H1 (cell line): ENCODE measurements around the gene CDYL. TPM values are rescaled to one million over a fixed set of nuclear protein-coding genes. Genes with fewer than 3 reads are reported as not detected.

Source experiments
- CTCF ChIA-PET: fragments of 300-600 bp; sonication (Branson Sonifier 250); formaldehyde crosslinking; loops from one replicate; lab custom pipeline; 2021; ENCODE audit not compliant: partially characterized antibody; lab: Charles Lee
- POLR2A ChIA-PET: fragments of 300-600 bp; sonication (Branson Sonifier 250); formaldehyde crosslinking; loops from one replicate; lab custom pipeline; 2021; ENCODE audit warnings: inconsistent platforms; ENCODE audit not compliant: partially characterized antibody; lab: Charles Lee
- DNase-seq, 2 experiments: peaks; one replicate each; pipeline versions ENCODE4 v3.0.0 to v3.0.0-alpha.2; 2010 to 2022; ENCODE audit warnings: low spot score in 2 of 2, low read depth in 1 of 2, mixed read lengths in 1 of 2
- FAIRE-seq: peaks from 2 replicates; lab custom pipeline; 2011; peaks lifted over from hg19 to GRCh38; lab: Jason Lieb, UNC
- H2AFZ ChIP-seq: 2 replicates; pipeline ENCODE4 v1.8.1; 2012; ENCODE audit warnings: low read length, inconsistent platforms
- H2AK5ac ChIP-seq: 2 replicates; pipeline ENCODE4 v1.6.1; 2013; ENCODE audit warnings: low read depth, low read length
- H2BK120ac ChIP-seq: replicated peaks from 2 replicates; pipeline ENCODE3; 2013; ENCODE audit warnings: low read depth, low read length, inconsistent platforms
- H2BK12ac ChIP-seq: 2 replicates; pipeline ENCODE4 v1.6.1; 2013; ENCODE audit warnings: low read depth, low read length
- H2BK15ac ChIP-seq: 2 replicates; pipeline ENCODE4 v1.6.1; 2013; ENCODE audit warnings: low read length
- H2BK20ac ChIP-seq: 2 replicates; pipeline ENCODE4 v1.6.1; 2013; ENCODE audit warnings: low read length
- H2BK5ac ChIP-seq: 2 replicates; pipeline ENCODE4 v1.6.1; 2013; ENCODE audit warnings: low read depth, low read length
- H3K14ac ChIP-seq: 2 replicates; pipeline ENCODE4 v1.6.1; 2013; ENCODE audit warnings: inconsistent platforms; ENCODE audit not compliant: insufficient read length
- H3K18ac ChIP-seq: 2 replicates; pipeline ENCODE4 v1.6.1; 2013; ENCODE audit warnings: low read length; ENCODE audit errors: extremely low read depth
- H3K23ac ChIP-seq: 2 replicates; pipeline ENCODE4 v1.6.1; 2013; ENCODE audit warnings: inconsistent platforms; ENCODE audit not compliant: insufficient read length
- H3K23me2 ChIP-seq: 2 replicates; pipeline ENCODE4 v1.6.1; 2013; ENCODE audit warnings: low read depth, low read length
- H3K27ac ChIP-seq: 2 replicates; pipeline ENCODE4 v1.6.1; 2011; ENCODE audit warnings: low read depth, low read length, inconsistent platforms
- H3K27me3 ChIP-seq, 4 experiments: replicated peaks in 1 of 4; 1 replicate in 1 of 4; 2 replicates in 3 of 4; pipeline versions ENCODE4 v1.6.1 to v1.8.1; 2011 to 2013; ENCODE audit warnings: low read length in 3 of 4, mild to moderate bottlenecking in 3 of 4, inconsistent platforms in 2 of 4, mixed read lengths in 2 of 4, moderate library complexity in 1 of 4; ENCODE audit not compliant: control insufficient read depth in 3 of 4, insufficient read depth in 3 of 4; ENCODE audit errors: extremely low read depth in 1 of 4
- H3K36me3 ChIP-seq, 4 experiments: 2 replicates each; pipeline versions ENCODE4 v1.6.1 to v1.8.1; 2011 to 2013; ENCODE audit warnings: mild to moderate bottlenecking in 4 of 4, low read length in 3 of 4, moderate library complexity in 2 of 4, control low read depth in 1 of 4, inconsistent platforms in 1 of 4; ENCODE audit not compliant: insufficient read depth in 4 of 4, control insufficient read depth in 2 of 4
- H3K4ac ChIP-seq: replicated peaks from 2 replicates; pipeline ENCODE3; 2013; ENCODE audit warnings: low read length, low read depth, mixed read lengths, inconsistent platforms; ENCODE audit not compliant: insufficient read length
- H3K4me1 ChIP-seq, 4 experiments: replicated peaks in 1 of 4; 1 replicate in 1 of 4; 2 replicates in 3 of 4; pipeline versions ENCODE4 v1.6.1 to v1.8.1; 2011 to 2013; ENCODE audit warnings: low read length in 3 of 4, inconsistent platforms in 2 of 4, mixed read lengths in 1 of 4; ENCODE audit not compliant: insufficient read depth in 4 of 4, control insufficient read depth in 3 of 4
- H3K4me2 ChIP-seq, 2 experiments: 2 replicates each; pipeline versions ENCODE4 v1.6.1 to v1.8.1; 2011 to 2013; ENCODE audit warnings: low read depth in 2 of 2, low read length in 2 of 2, control low read depth in 1 of 2, inconsistent platforms in 1 of 2, mild to moderate bottlenecking in 1 of 2; ENCODE audit not compliant: insufficient read depth in 1 of 2
- H3K4me3 ChIP-seq, 4 experiments: fragments of 200-600, 300-600 bp in 1 of 4; sonication (generic), shearing (Covaris generic), sonication (Bioruptor Twin) in 1 of 4; 2 replicates each; pipeline versions ENCODE4 v1.5.1 to v1.8.1; 2011 to 2016; ENCODE audit warnings: low read length in 4 of 4, low read depth in 3 of 4, control low read depth in 2 of 4, inconsistent platforms in 2 of 4, mild to moderate bottlenecking in 2 of 4, mixed read lengths in 1 of 4, moderate library complexity in 1 of 4; ENCODE audit not compliant: insufficient read depth in 2 of 4; ENCODE audit errors: extremely low read depth in 1 of 4
- H3K56ac ChIP-seq: replicated peaks from 2 replicates; pipeline ENCODE3; 2013; ENCODE audit warnings: low read depth, mild to moderate bottlenecking, mixed read lengths, low read length, inconsistent platforms; ENCODE audit not compliant: insufficient read length
- H3K79me1 ChIP-seq: 2 replicates; pipeline ENCODE4 v1.6.1; 2013; ENCODE audit warnings: low read depth, low read length, control low read depth
- H3K79me2 ChIP-seq, 2 experiments: 2 replicates each; pipeline versions ENCODE4 v1.6.1 to v1.8.1; 2012 to 2013; ENCODE audit warnings: low read length in 2 of 2, mild to moderate bottlenecking in 2 of 2, inconsistent platforms in 1 of 2; ENCODE audit not compliant: insufficient read depth in 2 of 2, control insufficient read depth in 1 of 2
- H3K9ac ChIP-seq, 4 experiments: replicated peaks in 1 of 4; 1 replicate in 1 of 4; 2 replicates in 3 of 4; pipeline versions ENCODE4 v1.6.1 to v1.8.1; 2011 to 2013; ENCODE audit warnings: low read depth in 3 of 4, low read length in 3 of 4, control low read depth in 2 of 4, mild to moderate bottlenecking in 2 of 4, moderate library complexity in 2 of 4, inconsistent platforms in 1 of 4; ENCODE audit errors: extremely low read depth in 1 of 4
- H3K9me3 ChIP-seq, 2 experiments: 2 replicates each; pipeline versions ENCODE4 v1.6.1 to v1.8.1; 2012 to 2013; ENCODE audit warnings: mild to moderate bottlenecking in 2 of 2, moderate library complexity in 2 of 2, control low read depth in 1 of 2, inconsistent platforms in 1 of 2, low read depth in 1 of 2, low read length in 1 of 2, mixed read lengths in 1 of 2; ENCODE audit not compliant: insufficient read depth in 2 of 2
- H4K20me1 ChIP-seq, 2 experiments: replicated peaks in 1 of 2; 2 replicates each; pipeline versions ENCODE3 to v1.8.1; 2011 to 2013; ENCODE audit warnings: inconsistent platforms in 2 of 2, low read length in 2 of 2, mild to moderate bottlenecking in 1 of 2; ENCODE audit not compliant: insufficient read depth in 2 of 2, control insufficient read depth in 1 of 2
- H4K5ac ChIP-seq: 2 replicates; pipeline ENCODE4 v1.6.1; 2013; ENCODE audit warnings: low read length, low read depth, mixed read lengths, inconsistent platforms; ENCODE audit not compliant: insufficient read length
- H4K8ac ChIP-seq: 2 replicates; pipeline ENCODE4 v1.8.0; 2013; ENCODE audit warnings: mild to moderate bottlenecking, moderate library complexity, low read length, inconsistent platforms; ENCODE audit not compliant: insufficient read depth; ENCODE audit errors: extremely low read depth
- H4K91ac ChIP-seq: replicated peaks from 2 replicates; pipeline ENCODE3; 2013; ENCODE audit warnings: low read length, mixed read lengths, inconsistent platforms; ENCODE audit not compliant: insufficient read length
- RAD21 ChIP-seq, 2 experiments: IDR thresholded peaks in 1 of 2; conservative IDR thresholded peaks in 1 of 2; 2 replicates each; pipeline ENCODE4 v1.6.1; 2011; ENCODE audit warnings: low read depth in 2 of 2, low read length in 2 of 2, improper control_type of control experiment in 1 of 2, inconsistent platforms in 1 of 2, mild to moderate bottlenecking in 1 of 2, moderate library complexity in 1 of 2
- RBBP5 ChIP-seq: IDR thresholded peaks from 2 replicates; pipeline ENCODE4 v1.7.1; 2012; ENCODE audit warnings: low read depth, mild to moderate bottlenecking, inconsistent platforms, low read length, moderate library complexity, borderline replicate concordance
- SP2 ChIP-seq: IDR thresholded peaks from 2 replicates; pipeline ENCODE4 v1.6.1; 2012; ENCODE audit warnings: mild to moderate bottlenecking, low read length, inconsistent platforms
- TAF7 ChIP-seq: optimal IDR thresholded peaks from 2 replicates; pipeline ENCODE3; 2011; ENCODE audit warnings: low read depth, mild to moderate bottlenecking, inconsistent platforms, low read length, moderate library complexity, borderline replicate concordance
- YY1 ChIP-seq: IDR thresholded peaks from 2 replicates; pipeline ENCODE4 v1.6.1; 2011; ENCODE audit warnings: low read depth, mild to moderate bottlenecking, low read length
- WGBS, 2 experiments: shearing (Covaris generic) in 1 of 2; methylation state at CpG; one replicate each; pipeline versions ENCODE4 v1.1.6 to v1.1.7; 2013 to 2015; ENCODE audit warnings: low lambda C conversion rate in 2 of 2, mixed read lengths in 2 of 2, inconsistent platforms in 1 of 2, low coverage in 1 of 2, missing lambda C conversion rate in 1 of 2; ENCODE audit not compliant: insufficient replicate concordance in 2 of 2, insufficient coverage in 1 of 2, insufficient read length in 1 of 2; ENCODE audit errors: extremely low coverage in 1 of 2, missing lambda C conversion rate in 1 of 2; 5-methylcytosine and 5-hydroxymethylcytosine counted together
- polyA plus RNA-seq, 7 experiments: library from polyadenylated mRNA; depleted of rRNA in 3 of 7; stranded (reverse) in 5 of 7; unstranded in 2 of 7; fragments of >200 nt in 5 of 7; fragments of 200-250 nt in 2 of 7; gene quantifications; 1 replicate in 5 of 7; 2 replicates in 1 of 7; 4 replicates in 1 of 7; pipeline versions ENCODE4 v1.2.1 to v1.2.3, GENCODE V29; 2011 to 2013; ENCODE audit warnings: missing spikeins in 2 of 7, mixed read lengths in 2 of 7
- total RNA-seq: library from RNA; stranded (reverse); fragmentation: NEBNext Ultra II Directional; extraction: Animal tissue kit (Norgen Biotek cat#: 25700); gene quantifications from 2 replicates; pipeline ENCODE4 v1.2.1, GENCODE V29; 2021
- TF ChIP-seq, protein P1 (sequence below), 3 experiments: IDR thresholded peaks; 1 replicate in 2 of 3; 2 replicates in 1 of 3; pipeline versions ENCODE4 v1.5.1 to v1.6.1; 2011; ENCODE audit warnings: low read length in 3 of 3, mild to moderate bottlenecking in 3 of 3, inconsistent platforms in 2 of 3, low read depth in 1 of 3, moderate library complexity in 1 of 3; ENCODE audit not compliant: insufficient read depth in 1 of 3; ENCODE audit errors: control extremely low read depth in 1 of 3

CDYL gene
- total and polyA plus RNA-seq, 2 of the 8 experiments (the other 6 are each of a cell fraction or from before 2014, with no cell fraction given): 56.4 to 119 TPM

DNA sequence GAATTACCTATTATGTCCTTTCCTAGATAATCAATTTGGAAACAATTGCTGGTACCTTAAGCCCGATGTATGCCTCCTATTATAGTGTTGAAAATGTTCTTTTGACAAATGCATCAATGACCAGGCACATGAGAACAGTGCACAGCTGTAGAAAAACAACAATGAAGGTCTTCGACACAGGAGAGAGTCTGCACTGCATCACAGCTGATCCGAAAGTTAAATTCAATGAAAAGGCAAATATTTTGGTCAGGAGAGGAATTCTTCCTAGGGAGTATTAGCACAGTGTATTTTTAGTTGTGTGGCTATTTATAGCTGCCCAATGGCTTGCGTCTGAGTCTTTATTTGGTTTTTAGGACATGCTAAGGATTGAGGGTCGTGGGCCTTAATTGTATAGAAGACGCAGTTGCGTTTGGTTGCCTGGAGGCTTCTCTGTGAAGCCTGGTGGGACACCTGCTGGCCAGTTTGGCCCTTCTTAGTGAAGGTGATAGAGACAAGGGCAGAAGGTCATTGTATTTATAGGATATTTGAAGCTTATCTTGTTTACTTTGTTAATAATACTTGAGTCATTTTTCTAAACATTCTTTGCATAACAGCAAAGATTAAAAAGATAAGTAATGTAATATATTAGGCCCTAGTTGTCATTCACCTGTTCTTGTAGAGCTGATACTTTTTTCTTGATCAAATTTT, 72.3 kb downstream of the CDYL start:
- no peak overlapping the region for H2AK5ac ChIP-seq
- ChIA-PET CTCF (interaction anchor here (0.8 to 2.8 kb wide), 22 partner anchors 9 to 683 kb away, joined by 3 to 11 read pairs (median 4); no protein-coding TSS in a partner anchor), POLR2A (interaction anchor here (0.7 kb wide), 2 partner anchors 201 to 541 kb away, joined by 3 read pairs; no protein-coding TSS in a partner anchor)
- no peak overlapping the region for H3K14ac ChIP-seq
- TF ChIP-seq SP2: no peak
- TF ChIP-seq, protein P1, sequence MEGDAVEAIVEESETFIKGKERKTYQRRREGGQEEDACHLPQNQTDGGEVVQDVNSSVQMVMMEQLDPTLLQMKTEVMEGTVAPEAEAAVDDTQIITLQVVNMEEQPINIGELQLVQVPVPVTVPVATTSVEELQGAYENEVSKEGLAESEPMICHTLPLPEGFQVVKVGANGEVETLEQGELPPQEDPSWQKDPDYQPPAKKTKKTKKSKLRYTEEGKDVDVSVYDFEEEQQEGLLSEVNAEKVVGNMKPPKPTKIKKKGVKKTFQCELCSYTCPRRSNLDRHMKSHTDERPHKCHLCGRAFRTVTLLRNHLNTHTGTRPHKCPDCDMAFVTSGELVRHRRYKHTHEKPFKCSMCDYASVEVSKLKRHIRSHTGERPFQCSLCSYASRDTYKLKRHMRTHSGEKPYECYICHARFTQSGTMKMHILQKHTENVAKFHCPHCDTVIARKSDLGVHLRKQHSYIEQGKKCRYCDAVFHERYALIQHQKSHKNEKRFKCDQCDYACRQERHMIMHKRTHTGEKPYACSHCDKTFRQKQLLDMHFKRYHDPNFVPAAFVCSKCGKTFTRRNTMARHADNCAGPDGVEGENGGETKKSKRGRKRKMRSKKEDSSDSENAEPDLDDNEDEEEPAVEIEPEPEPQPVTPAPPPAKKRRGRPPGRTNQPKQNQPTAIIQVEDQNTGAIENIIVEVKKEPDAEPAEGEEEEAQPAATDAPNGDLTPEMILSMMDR (IDR thresholded peaks at IDR 0.05; ENCODE audit: control extremely low read depth in 1 of 3, insufficient read depth in 1 of 3, low read depth in 1 of 3, low read length in 3 of 3): peak; percentile 46 to 66 (median 61)
- no peak for TF ChIP-seq TAF7
- TF ChIP-seq RAD21 (IDR thresholded peaks at IDR 0.05 in 1 of 2, conservative IDR thresholded peaks at IDR 0.05 in 1 of 2; ENCODE audit: low read depth in 2 of 2, low read length in 2 of 2): peak; percentile 67 to 70
- no peak for TF ChIP-seq RBBP5
- no peak for TF ChIP-seq YY1
- FAIRE-seq (peak; percentile 77), DNase-seq (no peak)
- no peaks in the 10 kb centered on the region for H3K36me3 ChIP-seq
- H3K9ac ChIP-seq: no peak overlapping the region
- H3K79me2 ChIP-seq: peaks cover 22 to 100% of the 10 kb centered on the region in 2 experiments
- peaks cover 46 to 58% of the 10 kb centered on the region in 2 experiments for H4K20me1 ChIP-seq
- H3K4me1 ChIP-seq: peaks cover 0 to 11% (median 2%) of the 10 kb centered on the region in 4 experiments; a peak in 2 of 7 replicates
- H3K4me2 ChIP-seq: no peak overlapping the region
- H2BK15ac ChIP-seq: no peak overlapping the region
- no peak overlapping the region for H4K5ac ChIP-seq
- no peak overlapping the region for H2BK120ac ChIP-seq
- no peak overlapping the region for H4K91ac ChIP-seq
- peaks cover 4% of the 10 kb centered on the region; the same call in 1 of the 2 replicates for H3K23me2 ChIP-seq
- H3K18ac ChIP-seq: no peak overlapping the region
- no peak overlapping the region for H3K23ac ChIP-seq
- 71% methylated on average over 7 of the region's 7 CpGs; no CpG with 5 or more reads in 1 of the 2 experiments for WGBS, 2 experiments
- H4K8ac ChIP-seq: no peak overlapping the region
- no peak overlapping the region for H3K27ac ChIP-seq
- no peak overlapping the region for H2AFZ ChIP-seq
- H2BK5ac ChIP-seq: no peak overlapping the region
- no peak overlapping the region for H3K56ac ChIP-seq
- no peak overlapping the region for H2BK20ac ChIP-seq
- no peak overlapping the region for H3K4me3 ChIP-seq
- no peaks in the 10 kb centered on the region; a peak in 1 of 4 replicates for H3K9me3 ChIP-seq
- H3K4ac ChIP-seq: no peak overlapping the region
- H2BK12ac ChIP-seq: no peak overlapping the region
- peaks cover 16% of the 10 kb centered on the region for H3K79me1 ChIP-seq
- H3K27me3 ChIP-seq: no peaks in the 10 kb centered on the region
